ENCODE results near the gene EXD3.
"Not testable (repeated sequence)": the region's sequence is repeated elsewhere in the genome, so short reads cannot be mapped to it uniquely, and the experiment has no call there.

EXD3 gene

GRCh38 chr9:137266585-137267453 lies 156.1 kb downstream of the EXD3 start:
- no peak for DNase-seq

DNA sequence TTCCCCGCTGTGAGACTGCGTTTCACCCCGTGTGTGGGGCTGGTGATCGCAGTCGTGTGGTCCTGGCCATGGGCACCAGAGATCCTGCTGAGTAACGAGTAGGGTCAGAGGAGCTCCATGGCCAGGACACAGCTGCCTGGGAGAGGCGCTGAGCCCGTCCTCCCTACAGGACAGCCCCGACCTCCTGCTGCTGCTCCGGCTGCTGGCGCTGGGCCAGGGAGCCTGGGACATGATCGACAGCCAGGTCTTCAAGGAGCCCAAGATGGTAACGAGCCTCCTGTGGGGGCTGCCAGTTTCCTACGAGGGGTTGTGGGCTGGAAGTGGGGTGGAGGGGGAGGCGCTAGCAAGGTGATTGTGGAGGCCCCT lies 156.8 kb downstream of the EXD3 start:
- no peak for DNase-seq

GRCh38 chr9:137265496-137266161 lies 157.3 kb downstream of the EXD3 start:
- no peak for DNase-seq

GRCh38 chr9:137264067-137264466 lies 158.9 kb downstream of the EXD3 start:
- DNase-seq, result no peak

GRCh38 chr9:137263506-137263905 lies 159.5 kb downstream of the EXD3 start:
- no peak for DNase-seq

DNA sequence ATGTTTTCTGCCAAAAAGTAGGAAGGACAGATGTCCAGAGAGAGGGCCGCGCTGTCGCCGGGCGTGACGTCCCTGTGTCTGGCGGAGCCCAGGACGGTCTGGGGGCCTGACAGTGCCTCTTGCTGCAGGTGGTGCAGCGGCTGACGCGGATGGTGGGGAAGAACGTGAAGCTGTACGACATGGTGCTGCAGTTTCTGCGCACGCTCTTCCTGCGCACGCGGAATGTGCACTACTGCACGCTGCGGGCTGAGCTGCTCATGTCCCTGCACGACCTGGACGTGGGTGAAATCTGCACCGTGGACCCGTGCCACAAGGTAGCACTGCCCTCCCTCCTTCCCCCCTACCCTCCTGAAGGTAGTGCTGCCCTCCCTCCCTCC lies 160.1 kb downstream of the EXD3 start:
- DNase-seq, result no peak

DNA sequence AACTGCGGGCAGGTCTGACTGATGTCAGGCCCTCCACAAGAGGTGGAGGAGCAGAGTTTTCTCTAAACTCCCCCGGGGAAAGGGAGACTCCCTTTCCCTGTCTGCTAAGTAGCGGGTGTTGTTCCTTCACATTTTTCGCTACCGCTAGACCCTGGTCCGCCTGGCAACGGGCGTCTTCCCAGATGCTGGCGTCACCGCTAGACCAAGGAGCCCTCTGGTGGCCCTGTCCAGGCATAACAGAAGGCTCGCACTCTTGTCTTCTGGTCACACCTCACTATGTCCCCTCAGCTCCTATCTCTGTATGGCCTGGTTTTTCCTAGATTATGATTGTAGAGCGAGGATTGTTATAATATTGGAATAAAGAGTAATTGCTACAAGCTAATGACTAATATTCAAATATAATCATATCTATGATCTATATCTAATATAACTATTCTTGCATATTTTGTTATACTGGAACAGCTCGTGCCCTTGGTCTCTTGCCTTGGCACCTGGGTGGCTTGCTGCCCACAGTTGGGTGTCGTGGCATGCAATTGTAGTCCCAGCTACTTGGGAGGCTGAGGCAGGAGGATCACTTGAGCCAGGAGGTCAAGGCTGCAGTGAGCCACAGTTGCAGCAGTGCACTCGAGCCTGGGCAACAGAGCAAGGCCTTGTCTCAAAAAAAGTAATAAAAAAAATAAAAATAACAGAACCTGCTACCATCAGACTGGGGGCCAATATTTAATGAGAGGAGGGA lies 160.6 kb downstream of the EXD3 start:
- not testable (repeated sequence) for DNase-seq
